H9 (cell line): ENCODE data around the gene IGFL1. TPM values are rescaled to one million over a fixed set of nuclear protein-coding genes. Genes with fewer than 3 reads are reported as not detected.

Experiments used
- DNase-seq: peaks from one replicate; pipeline ENCODE4 v3.0.0-alpha.2; 2017
- H2AFZ ChIP-seq: one replicate; pipeline ENCODE4 v1.6.1; 2013; ENCODE audit warnings: mild to moderate bottlenecking, low read length, control low read depth, moderate library complexity
- H2AK5ac ChIP-seq: 2 replicates; pipeline ENCODE4 v1.6.1; 2013; ENCODE audit warnings: low read length, control low read depth, mixed read lengths; ENCODE audit not compliant: insufficient read length
- H2BK120ac ChIP-seq: one replicate; pipeline ENCODE4 v1.6.1; 2013; ENCODE audit warnings: low read depth, mild to moderate bottlenecking, low read length, control low read depth, inconsistent platforms; ENCODE audit not compliant: poor library complexity, severe bottlenecking
- H2BK12ac ChIP-seq: 2 replicates; pipeline ENCODE4 v1.6.1; 2013; ENCODE audit warnings: low read length, control low read depth, mixed read lengths, low read depth; ENCODE audit not compliant: insufficient read length
- H2BK15ac ChIP-seq: 2 replicates; pipeline ENCODE4 v1.6.1; 2013; ENCODE audit warnings: low read depth, low read length, control low read depth
- H2BK20ac ChIP-seq: one replicate; pipeline ENCODE4 v1.6.1; 2013; ENCODE audit warnings: low read depth, mild to moderate bottlenecking, low read length, control low read depth, inconsistent platforms; ENCODE audit not compliant: poor library complexity, severe bottlenecking
- H2BK5ac ChIP-seq: 2 replicates; pipeline ENCODE4 v1.6.1; 2013; ENCODE audit warnings: low read length, control low read depth, mixed read lengths; ENCODE audit not compliant: insufficient read length
- H3K14ac ChIP-seq: 2 replicates; pipeline ENCODE4 v1.6.1; 2013; ENCODE audit warnings: low read length, control low read depth; ENCODE audit not compliant: insufficient read depth
- H3K18ac ChIP-seq: 2 replicates; pipeline ENCODE4 v1.6.1; 2013; ENCODE audit warnings: low read depth, mild to moderate bottlenecking, mixed read lengths, low read length, control low read depth; ENCODE audit not compliant: insufficient read length
- H3K23ac ChIP-seq: 2 replicates; pipeline ENCODE4 v1.6.1; 2013; ENCODE audit warnings: low read length, control low read depth, mixed read lengths, low read depth; ENCODE audit not compliant: insufficient read length
- H3K23me2 ChIP-seq: 2 replicates; pipeline ENCODE4 v1.6.1; 2013; ENCODE audit warnings: low read depth, mild to moderate bottlenecking, mixed read lengths, low read length, control low read depth; ENCODE audit not compliant: insufficient read length, poor library complexity, severe bottlenecking
- H3K27ac ChIP-seq: 2 replicates; pipeline ENCODE4 v1.5.1; 2013; ENCODE audit warnings: low read length, control low read depth, mixed read lengths, low read depth; ENCODE audit not compliant: insufficient read length
- H3K27me3 ChIP-seq: 2 replicates; pipeline ENCODE4 v1.6.1; 2013; ENCODE audit warnings: low read length, control low read depth, inconsistent platforms; ENCODE audit not compliant: insufficient read depth
- H3K4ac ChIP-seq: 2 replicates; pipeline ENCODE4 v1.6.1; 2013; ENCODE audit warnings: low read depth, mild to moderate bottlenecking, control low read depth, inconsistent platforms, low read length, moderate library complexity
- H3K4me1 ChIP-seq: 2 replicates; pipeline ENCODE4 v1.6.1; 2013; ENCODE audit warnings: low read length, control low read depth, inconsistent platforms; ENCODE audit not compliant: insufficient read depth
- H3K4me2 ChIP-seq: 2 replicates; pipeline ENCODE4 v1.6.1; 2013; ENCODE audit warnings: low read length, control low read depth, mixed read lengths; ENCODE audit not compliant: insufficient read length, insufficient read depth
- H3K56ac ChIP-seq: 2 replicates; pipeline ENCODE4 v1.6.1; 2013; ENCODE audit warnings: low read depth, mild to moderate bottlenecking, mixed read lengths, low read length, control low read depth; ENCODE audit not compliant: insufficient read length
- H3K79me1 ChIP-seq: 2 replicates; pipeline ENCODE4 v1.6.1; 2013; ENCODE audit warnings: low read depth, mild to moderate bottlenecking, moderate library complexity, low read length, control low read depth, inconsistent platforms; ENCODE audit not compliant: insufficient read depth, poor library complexity, severe bottlenecking
- H3K79me2 ChIP-seq: 2 replicates; pipeline ENCODE4 v1.6.1; 2013; ENCODE audit warnings: low read length, control low read depth, inconsistent platforms; ENCODE audit not compliant: insufficient read depth
- H3K9ac ChIP-seq: 2 replicates; pipeline ENCODE4 v1.6.1; 2013; ENCODE audit warnings: low read length, control low read depth, mixed read lengths; ENCODE audit not compliant: insufficient read length; ENCODE audit errors: extremely low read depth
- H3K9me3 ChIP-seq: one replicate; pipeline ENCODE4 v1.6.1; 2013; ENCODE audit warnings: low read depth, low read length, inconsistent platforms; ENCODE audit not compliant: control insufficient read depth
- H3T11ph ChIP-seq: one replicate; pipeline ENCODE4 v1.6.1; 2013; ENCODE audit warnings: mild to moderate bottlenecking, low read length, control low read depth, inconsistent platforms
- H4K20me1 ChIP-seq: one replicate; pipeline ENCODE4 v1.6.1; 2013; ENCODE audit not compliant: control insufficient read depth, insufficient read length, insufficient read depth
- H4K5ac ChIP-seq: 2 replicates; pipeline ENCODE4 v1.6.1; 2013; ENCODE audit warnings: low read depth, mild to moderate bottlenecking, mixed read lengths, low read length, control low read depth; ENCODE audit not compliant: insufficient read length
- H4K8ac ChIP-seq: replicated peaks from 2 replicates; pipeline ENCODE4 v1.6.1; 2013; ENCODE audit warnings: low read length, control low read depth, mixed read lengths, low read depth; ENCODE audit not compliant: insufficient read length
- H4K91ac ChIP-seq: 2 replicates; pipeline ENCODE4 v1.6.1; 2013; ENCODE audit warnings: low read depth, mild to moderate bottlenecking, moderate library complexity, mixed read lengths, low read length, control low read depth; ENCODE audit not compliant: insufficient read length
- H3K27ac Mint-ChIP-seq, 3 experiments: 2 replicates in 2 of 3; 3 replicates in 1 of 3; pipeline ENCODE4 v1.8.0; 2020 to 2021; ENCODE audit warnings: mixed read lengths in 3 of 3, mild to moderate bottlenecking in 1 of 3, moderate library complexity in 1 of 3
- H3K27me3 Mint-ChIP-seq: 2 replicates; pipeline ENCODE4 v1.8.0; 2021; ENCODE audit warnings: low read depth, mild to moderate bottlenecking, moderate library complexity, mixed read lengths
- H3K36me3 Mint-ChIP-seq, 3 experiments: 2 replicates in 2 of 3; 3 replicates in 1 of 3; pipeline ENCODE4 v1.8.0; 2020 to 2021; ENCODE audit warnings: low read depth in 3 of 3, mixed read lengths in 3 of 3; ENCODE audit not compliant: insufficient read depth in 1 of 3
- H3K4me1 Mint-ChIP-seq, 2 experiments: 2 replicates each; pipeline ENCODE4 v1.8.0; 2020; ENCODE audit warnings: mixed read lengths in 2 of 2
- H3K4me3 Mint-ChIP-seq, 2 experiments: 2 replicates in 1 of 2; 3 replicates in 1 of 2; pipeline ENCODE4 v1.8.0; 2020 to 2021; ENCODE audit warnings: mild to moderate bottlenecking in 2 of 2, mixed read lengths in 2 of 2, moderate library complexity in 1 of 2
- H3K9me3 Mint-ChIP-seq, 2 experiments: 2 replicates in 1 of 2; 3 replicates in 1 of 2; pipeline ENCODE4 v1.8.0; 2020; ENCODE audit warnings: mild to moderate bottlenecking in 2 of 2, mixed read lengths in 2 of 2, moderate library complexity in 1 of 2
- WGBS: extraction: QIAGEN DNeasy Blood & Tissue Kit; methylation state at CpG from one replicate; pipeline ENCODE4 v1.1.7; 2013; ENCODE audit warnings: missing lambda C conversion rate, low lambda C conversion rate, mixed read lengths; ENCODE audit not compliant: insufficient read length; ENCODE audit errors: extremely low coverage; 5-methylcytosine and 5-hydroxymethylcytosine counted together
- total RNA-seq: library from RNA; stranded (reverse); gene quantifications from 2 replicates; pipeline ENCODE4 v1.2.1, GENCODE V29; 2021
- TF ChIP-seq, protein P1 (sequence below): fragments of 200-600 bp; sonication (generic); conservative IDR thresholded peaks from 3 replicates; pipeline ENCODE4 v1.8.0; 2021; ENCODE audit warnings: antibody characterized with exemption, mild to moderate bottlenecking

IGFL1 gene
- total RNA-seq, 1 experiment from 2014 or later, result not detected

GRCh38 chr19:46204008-46204407 lies 25.5 kb upstream of the IGFL1 start:
- Histone ChIP-seq H3T11ph (no peak overlapping the region), H4K91ac (no peak overlapping the region), H4K20me1 (no peaks in the 10 kb centered on the region), H3K79me1 (no peaks in the 10 kb centered on the region), H2BK20ac (no peak overlapping the region), H3K23ac (no peak overlapping the region), H3K18ac (no peak overlapping the region), H3K14ac (no peak overlapping the region; the same call in 1 of the 2 replicates), H3K27me3 (no peaks in the 10 kb centered on the region), H2BK12ac (no peak overlapping the region), H3K56ac (no peak overlapping the region), H2BK5ac (no peak overlapping the region), H3K4ac (no peak overlapping the region), H3K23me2 (no peaks in the 10 kb centered on the region), H3K9me3 (peaks cover 5% of the 10 kb centered on the region), H4K8ac (no peak overlapping the region), H2AK5ac (no peak overlapping the region), H3K4me2 (no peak overlapping the region), H3K9ac (no peak overlapping the region), H3K4me1 (no peaks in the 10 kb centered on the region), H3K27ac (no peak overlapping the region), H2AFZ (no peak overlapping the region), H3K79me2 (no peaks in the 10 kb centered on the region), H4K5ac (no peak overlapping the region), H2BK120ac (no peak overlapping the region), H2BK15ac (no peak overlapping the region)
- H3K36me3 Mint-ChIP-seq, result peaks cover 0 to 9% (median 0%) of the 10 kb centered on the region in 3 experiments; a peak in 5 of 7 replicates
- peaks cover 23% of the 10 kb centered on the region for H3K27me3 Mint-ChIP-seq
- H3K4me1 Mint-ChIP-seq, result peaks cover 0 to 2% of the 10 kb centered on the region in 2 experiments; a peak in 1 of 4 replicates
- H3K9me3 Mint-ChIP-seq, result peaks cover 14 to 23% of the 10 kb centered on the region in 2 experiments
- no peak overlapping the region for H3K4me3 Mint-ChIP-seq
- no peak overlapping the region; a peak in 1 of 7 replicates for H3K27ac Mint-ChIP-seq
- WGBS, result no CpG with 5 or more reads among the region's 5 CpGs
- TF ChIP-seq, protein P1, sequence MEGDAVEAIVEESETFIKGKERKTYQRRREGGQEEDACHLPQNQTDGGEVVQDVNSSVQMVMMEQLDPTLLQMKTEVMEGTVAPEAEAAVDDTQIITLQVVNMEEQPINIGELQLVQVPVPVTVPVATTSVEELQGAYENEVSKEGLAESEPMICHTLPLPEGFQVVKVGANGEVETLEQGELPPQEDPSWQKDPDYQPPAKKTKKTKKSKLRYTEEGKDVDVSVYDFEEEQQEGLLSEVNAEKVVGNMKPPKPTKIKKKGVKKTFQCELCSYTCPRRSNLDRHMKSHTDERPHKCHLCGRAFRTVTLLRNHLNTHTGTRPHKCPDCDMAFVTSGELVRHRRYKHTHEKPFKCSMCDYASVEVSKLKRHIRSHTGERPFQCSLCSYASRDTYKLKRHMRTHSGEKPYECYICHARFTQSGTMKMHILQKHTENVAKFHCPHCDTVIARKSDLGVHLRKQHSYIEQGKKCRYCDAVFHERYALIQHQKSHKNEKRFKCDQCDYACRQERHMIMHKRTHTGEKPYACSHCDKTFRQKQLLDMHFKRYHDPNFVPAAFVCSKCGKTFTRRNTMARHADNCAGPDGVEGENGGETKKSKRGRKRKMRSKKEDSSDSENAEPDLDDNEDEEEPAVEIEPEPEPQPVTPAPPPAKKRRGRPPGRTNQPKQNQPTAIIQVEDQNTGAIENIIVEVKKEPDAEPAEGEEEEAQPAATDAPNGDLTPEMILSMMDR, result no peak
- DNase-seq, result no peak
